Brain pericyte (primary cell): ENCODE measurements around the gene SLC25A34.
"Not testable (repeated sequence)": the region's sequence is repeated elsewhere in the genome, so short reads cannot be mapped to it uniquely, and the experiment has no call there.

Source experiments
- DNase-seq: peaks from one replicate; pipeline ENCODE4 v3.0.0-alpha.2; 2012; ENCODE audit warnings: low read depth, low spot score

The SLC25A34 gene

DNA sequence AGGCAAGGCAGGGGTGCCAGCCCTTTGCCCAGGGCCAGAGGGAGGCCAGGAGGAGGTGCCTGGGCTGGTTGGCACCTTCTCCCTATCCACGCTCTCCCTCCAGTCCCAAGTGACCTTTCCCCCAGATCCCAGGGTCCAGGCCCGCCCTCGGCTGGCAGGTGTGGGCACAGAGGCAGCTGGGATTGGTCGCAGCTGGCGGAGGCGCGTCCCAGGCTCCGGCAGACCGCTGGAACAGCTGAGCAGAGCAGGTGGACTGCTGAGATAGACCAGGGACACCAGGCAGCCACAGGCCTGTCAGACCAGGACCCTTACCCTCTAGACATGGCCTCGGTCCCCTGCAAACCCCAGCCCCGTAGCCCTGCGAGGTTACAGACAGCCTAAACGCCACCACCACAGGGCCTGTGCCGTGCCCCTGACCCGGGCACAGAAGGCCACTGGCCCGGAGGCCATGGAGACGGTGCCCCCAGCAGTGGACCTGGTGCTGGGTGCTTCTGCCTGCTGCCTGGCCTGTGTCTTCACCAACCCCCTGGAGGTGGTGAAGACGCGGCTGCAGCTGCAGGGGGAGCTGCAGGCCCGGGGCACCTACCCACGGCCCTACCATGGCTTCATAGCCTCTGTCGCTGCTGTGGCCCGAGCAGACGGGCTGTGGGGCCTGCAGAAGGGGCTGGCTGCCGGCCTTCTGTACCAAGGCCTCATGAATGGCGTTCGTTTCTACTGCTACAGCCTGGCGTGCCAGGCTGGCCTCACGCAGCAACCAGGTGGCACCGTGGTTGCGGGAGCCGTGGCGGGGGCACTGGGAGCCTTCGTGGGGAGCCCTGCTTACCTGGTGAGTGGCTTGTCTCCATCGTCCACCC is at the start of gene SLC25A34:
TSS of gene SLC25A34 (plus strand) at position 221 of the 854 bp plus-strand sequence. CDS start at position 449, 228 bp downstream.
- DNase-seq = no peak

DNA sequence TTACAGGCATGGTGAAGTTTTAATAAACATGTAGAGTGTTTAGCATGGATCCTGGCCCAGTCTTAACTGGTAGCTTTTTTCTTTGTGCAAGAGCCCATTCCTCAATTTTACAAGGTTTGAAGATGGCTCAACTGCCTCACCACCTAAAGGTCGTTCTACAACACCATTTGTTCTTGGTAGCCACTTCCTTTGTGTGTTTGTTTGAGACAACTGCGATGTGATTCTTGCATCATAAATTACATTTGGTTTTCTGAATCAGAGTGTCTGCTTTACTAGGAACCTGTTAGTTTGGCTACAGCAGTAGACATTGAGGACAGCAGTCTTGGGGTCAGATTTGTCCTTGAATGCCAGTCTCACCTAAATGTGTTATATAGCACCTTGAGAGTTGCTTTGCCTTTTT is 48.6 kb upstream of the SLC25A34 start:
- DNase-seq = no peak

- no peak for DNase-seq
Observed at GRCh38 chr1:15690317-15690716, 45.7 kb upstream of the SLC25A34 start.

- DNase-seq = no peak
Observed at GRCh38 chr1:15691434-15692032, 44.5 kb upstream of the SLC25A34 start.

- no peak for DNase-seq
Observed at GRCh38 chr1:15692121-15692682, 43.9 kb upstream of the SLC25A34 start.

- no peak for DNase-seq
Observed at GRCh38 chr1:15693371-15693770, 42.7 kb upstream of the SLC25A34 start.

GRCh38 chr1:15696956-15697521 is 39.0 kb upstream of the SLC25A34 start:
- no peak for DNase-seq

DNA sequence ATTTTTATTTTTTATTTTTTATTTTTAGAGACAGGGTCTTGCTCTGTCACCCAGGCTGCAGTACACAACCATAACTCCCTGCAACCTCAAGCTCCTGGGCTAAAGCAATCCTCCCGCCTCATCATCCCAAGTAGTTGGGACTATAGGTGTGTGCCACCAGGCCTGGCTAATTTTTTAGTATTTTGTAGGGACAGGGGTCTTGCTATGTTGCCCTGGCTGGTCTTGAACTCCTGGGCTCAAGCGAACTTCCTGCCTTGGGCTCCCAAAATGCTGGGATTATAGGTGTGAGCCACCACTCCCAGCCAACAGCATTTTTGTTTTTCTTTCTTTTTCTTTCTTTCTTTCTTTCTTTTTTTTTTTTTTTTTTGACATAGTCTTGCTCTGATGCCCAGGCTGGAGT is 37.9 kb upstream of the SLC25A34 start:
- no peak for DNase-seq

DNA sequence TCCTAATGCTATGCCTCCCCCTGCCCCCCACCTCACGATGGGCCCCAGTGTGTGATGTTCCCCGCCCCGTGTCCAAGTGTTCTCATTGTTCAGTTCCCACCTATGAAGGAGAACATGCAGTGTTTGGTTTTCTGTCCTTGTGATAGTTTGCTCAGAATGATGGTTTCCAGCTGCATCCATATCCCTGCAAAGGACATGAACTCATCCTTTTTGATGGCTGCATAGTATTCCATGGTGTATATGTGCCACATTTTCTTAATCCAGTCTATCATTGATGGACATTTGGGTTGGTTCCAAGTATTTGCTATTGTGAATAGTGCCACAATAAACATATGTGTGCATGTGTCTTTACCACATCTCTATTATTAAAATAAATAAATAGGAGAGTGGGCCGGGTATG is 36.7 kb upstream of the SLC25A34 start:
- DNase-seq = not testable (repeated sequence)

GRCh38 chr1:15700508-15700907 is 35.5 kb upstream of the SLC25A34 start:
- DNase-seq = no peak

- DNase-seq = no peak
Observed at GRCh38 chr1:15701784-15702183, 34.3 kb upstream of the SLC25A34 start.

DNA sequence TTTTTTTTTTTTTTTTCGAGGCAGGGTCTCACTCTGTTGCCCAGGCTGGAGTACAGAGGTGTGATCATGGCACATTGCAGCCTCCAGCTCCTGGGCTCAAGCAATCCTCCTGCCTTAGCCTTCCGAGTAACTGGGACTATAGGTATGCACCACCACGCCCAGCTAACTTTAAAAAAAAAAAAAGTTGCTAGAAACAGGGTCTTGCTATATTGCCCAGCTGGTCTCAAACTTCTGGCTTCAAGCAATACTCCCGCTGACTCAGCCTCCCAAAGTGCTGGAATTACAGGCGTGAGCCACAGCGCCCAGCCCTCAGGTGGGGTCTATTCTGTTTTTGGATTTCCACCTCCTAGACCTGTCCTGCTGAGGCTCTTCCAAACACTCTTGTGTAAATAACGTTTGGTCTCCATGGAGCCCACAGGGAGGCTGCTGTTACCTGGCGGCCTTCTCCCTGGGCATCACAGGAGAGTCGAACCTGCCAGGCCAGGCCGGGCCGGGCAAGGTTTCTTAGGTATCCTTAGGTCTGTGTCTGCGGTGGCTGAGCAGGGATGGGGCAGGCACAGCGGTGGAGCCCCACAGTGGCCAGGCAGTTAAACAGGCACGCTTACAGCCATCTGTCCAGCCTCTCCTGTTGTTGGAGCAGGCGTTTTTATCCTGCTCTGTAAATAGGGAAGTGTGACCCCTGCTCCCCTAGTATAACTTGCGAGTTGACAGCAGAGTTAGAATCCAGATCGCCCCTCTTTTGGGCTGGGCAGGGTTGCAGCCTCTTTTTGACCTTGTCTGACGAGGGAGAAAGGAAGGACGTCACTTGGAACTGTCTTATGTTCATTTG is 33.1 kb upstream of the SLC25A34 start:
- DNase-seq = no peak

DNA sequence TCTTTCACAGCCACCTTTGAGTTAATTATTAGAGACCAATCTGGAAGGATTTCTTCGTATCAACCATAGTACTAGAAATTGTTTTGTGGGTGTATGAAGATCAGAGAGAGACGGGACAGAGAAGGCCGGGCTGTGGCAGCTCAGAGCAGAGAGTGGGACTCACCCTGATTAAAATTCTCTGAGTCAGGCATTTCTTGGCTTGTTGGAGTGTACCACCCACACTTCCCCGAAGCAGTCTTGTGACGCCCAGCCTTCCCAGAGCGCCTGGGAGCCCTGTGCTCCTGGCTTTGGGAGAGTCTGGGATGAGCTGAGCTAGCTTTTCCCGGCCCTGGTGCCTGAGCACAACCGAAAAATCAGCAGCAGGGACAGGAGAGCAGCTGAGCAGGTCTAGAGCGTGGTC is 32.5 kb upstream of the SLC25A34 start:
- DNase-seq = peak; percentile 32

DNA sequence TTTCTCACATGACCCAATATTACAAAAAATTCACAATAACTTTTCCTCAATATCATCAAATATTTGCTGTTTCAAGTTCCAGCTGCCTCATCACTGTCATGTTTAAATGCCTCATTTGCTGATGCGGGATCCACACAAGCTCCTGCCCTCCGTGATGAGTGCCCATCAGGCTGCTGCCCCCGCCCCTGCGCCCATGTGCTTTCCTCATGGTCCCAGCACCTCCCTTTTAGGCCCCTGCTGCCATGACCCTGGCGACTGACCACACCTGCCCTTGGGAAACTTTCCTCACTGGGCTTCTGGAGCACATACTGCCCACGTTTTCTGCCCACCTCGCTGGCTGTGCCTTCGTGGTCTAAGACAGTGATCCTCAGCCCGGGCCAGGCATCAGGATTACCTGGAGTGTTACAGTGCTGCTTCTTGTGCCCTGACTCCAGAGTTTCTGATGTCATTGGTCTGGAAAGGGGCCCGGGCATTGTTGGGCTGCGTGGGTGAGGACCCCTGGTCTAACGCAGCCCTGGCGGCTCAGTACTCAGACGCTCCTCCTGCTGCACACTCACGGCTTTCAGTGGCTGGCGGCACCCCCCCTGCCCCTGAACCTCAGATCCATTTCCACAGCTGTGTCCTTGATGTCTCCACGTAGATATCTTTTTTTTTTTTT is 31.4 kb upstream of the SLC25A34 start:
- no peak for DNase-seq

DNA sequence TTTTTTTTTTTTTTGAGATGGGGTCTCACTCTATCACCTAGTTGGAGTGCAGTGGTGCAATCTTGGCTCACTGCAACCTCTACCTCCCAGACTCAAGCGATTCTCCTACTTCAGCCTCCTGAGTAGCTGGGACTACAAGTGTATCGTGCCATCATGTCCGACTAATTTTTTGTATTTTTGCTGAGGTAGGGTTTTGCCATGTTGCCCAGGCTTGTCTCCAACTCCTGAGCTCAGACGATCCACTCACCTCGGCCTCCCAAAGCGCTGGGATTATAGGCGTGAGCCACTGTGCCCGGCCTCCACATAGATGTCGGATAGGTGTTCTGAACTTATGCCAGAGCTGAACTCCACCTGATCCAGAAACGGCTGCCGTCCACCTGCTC is 30.9 kb upstream of the SLC25A34 start:
- no peak for DNase-seq

DNA sequence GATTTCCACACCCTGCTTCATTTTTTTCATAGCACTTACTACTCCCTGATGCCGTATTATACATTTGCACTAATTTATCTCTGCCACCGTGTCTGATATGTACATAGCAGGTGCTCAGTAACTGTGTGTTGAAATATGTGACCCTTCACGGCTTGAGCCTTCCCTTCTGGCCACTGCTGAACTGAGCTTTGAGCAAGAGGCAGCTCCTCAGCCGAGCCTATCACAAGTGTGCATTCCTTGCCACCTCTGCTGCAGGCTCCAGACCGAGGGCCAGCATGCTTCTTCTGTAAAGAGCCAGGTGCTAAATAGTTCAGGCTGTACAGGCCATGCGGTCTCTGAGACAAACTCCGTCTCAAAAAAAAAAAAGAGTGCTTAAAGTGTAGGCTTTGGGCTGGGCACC is 29.3 kb upstream of the SLC25A34 start:
- DNase-seq = no peak

GRCh38 chr1:15707239-15707925 is 28.7 kb upstream of the SLC25A34 start:
- DNase-seq = no peak

GRCh38 chr1:15708486-15709137 is 27.4 kb upstream of the SLC25A34 start:
- no peak for DNase-seq

GRCh38 chr1:15709226-15709625 is 26.8 kb upstream of the SLC25A34 start:
- DNase-seq = no peak

DNA sequence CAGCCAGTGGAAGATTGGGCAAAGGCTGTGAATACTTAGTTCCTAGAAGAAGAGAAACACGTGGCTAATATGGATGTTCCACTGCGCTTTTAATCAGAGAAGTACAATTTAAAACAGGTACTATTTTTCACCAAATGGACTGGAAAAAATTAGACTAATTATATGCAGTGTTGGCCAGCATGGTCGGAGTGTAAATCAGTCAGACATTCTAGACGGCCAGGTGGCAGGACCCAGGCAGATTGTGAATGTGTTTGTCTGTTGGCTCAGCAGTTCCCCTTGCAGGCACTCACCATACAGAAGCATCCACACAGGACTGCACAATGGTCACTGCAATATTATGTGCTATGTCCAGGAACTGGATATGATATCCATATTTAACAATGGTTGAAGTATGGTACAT is 23.9 kb upstream of the SLC25A34 start:
- DNase-seq = no peak
